Measurements from ENCODE around the gene OBP2A. TPM values are rescaled to one million over a fixed set of nuclear protein-coding genes. Genes with fewer than 3 reads are reported as not detected.

OBP2A gene
- total and polyA plus RNA-seq, 8 donors = not detected

DNA sequence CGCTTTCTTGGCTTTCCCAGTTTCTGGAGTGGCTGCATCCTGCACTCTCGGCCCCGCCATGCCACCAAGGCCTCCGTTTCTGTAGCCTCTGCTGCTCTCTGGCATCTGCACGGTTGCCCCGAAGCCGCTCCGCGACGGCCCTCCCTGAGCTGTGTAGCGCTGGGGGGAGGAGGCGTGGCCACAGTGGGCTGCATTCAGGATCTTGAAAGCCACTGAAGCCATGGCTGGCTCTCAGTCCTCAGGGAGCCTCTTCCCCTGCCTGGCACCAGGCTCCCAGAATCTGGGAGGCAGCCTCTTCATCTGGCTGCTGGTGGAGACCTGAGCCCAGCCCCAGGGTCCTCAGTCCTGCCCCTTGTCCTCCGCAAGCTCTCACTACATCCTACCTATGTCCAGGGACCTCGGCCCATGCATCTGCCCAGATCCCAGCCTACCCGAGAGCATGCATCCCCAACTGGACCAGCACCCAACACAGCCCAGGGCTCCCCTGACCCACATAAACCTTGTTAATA lies 40.7 kb downstream of the OBP2A start:
- DNase-seq = no peak
- 45 to 60% methylated on average over 14 to 15 of the region's 15 CpGs for WGBS, 2 donors
- TF ChIP-seq, protein P1, sequence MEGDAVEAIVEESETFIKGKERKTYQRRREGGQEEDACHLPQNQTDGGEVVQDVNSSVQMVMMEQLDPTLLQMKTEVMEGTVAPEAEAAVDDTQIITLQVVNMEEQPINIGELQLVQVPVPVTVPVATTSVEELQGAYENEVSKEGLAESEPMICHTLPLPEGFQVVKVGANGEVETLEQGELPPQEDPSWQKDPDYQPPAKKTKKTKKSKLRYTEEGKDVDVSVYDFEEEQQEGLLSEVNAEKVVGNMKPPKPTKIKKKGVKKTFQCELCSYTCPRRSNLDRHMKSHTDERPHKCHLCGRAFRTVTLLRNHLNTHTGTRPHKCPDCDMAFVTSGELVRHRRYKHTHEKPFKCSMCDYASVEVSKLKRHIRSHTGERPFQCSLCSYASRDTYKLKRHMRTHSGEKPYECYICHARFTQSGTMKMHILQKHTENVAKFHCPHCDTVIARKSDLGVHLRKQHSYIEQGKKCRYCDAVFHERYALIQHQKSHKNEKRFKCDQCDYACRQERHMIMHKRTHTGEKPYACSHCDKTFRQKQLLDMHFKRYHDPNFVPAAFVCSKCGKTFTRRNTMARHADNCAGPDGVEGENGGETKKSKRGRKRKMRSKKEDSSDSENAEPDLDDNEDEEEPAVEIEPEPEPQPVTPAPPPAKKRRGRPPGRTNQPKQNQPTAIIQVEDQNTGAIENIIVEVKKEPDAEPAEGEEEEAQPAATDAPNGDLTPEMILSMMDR (IDR thresholded peaks at IDR 0.05) = no peak
- H3K36me3 ChIP-seq = no peaks in the 10 kb centered on the region
- H3K27me3 ChIP-seq = no peaks in the 10 kb centered on the region
- no peaks in the 10 kb centered on the region for H3K4me1 ChIP-seq
- no peak overlapping the region for H3K27ac ChIP-seq
- H3K4me3 ChIP-seq = no peak overlapping the region
- FAIRE-seq = no peak
- ATAC-seq = no peak
- no peaks in the 10 kb centered on the region for H3K9me3 ChIP-seq
- intact Hi-C loops (cut with DNase I) = no loop called here

DNA sequence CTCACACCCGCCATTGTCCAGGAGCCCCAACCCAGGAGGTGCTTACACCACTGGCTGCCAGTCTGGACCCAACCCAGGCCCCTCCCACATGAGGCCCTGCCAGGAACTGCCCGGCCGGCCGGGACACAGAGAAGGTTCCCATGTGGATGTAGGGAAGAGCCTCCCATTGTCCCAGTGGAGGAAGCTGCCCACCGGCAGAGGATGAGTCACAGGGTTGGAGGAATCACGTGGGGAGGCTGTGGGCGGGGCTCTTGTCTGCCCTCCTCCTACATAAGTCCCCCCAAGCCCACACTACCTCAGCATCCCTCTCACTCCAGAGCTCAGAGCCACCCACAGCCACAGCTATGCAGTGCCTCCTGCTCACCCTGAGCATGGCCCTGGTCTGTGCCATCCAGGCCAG lies 41.7 kb downstream of the OBP2A start:
- DNase-seq = no peak
- Histone ChIP-seq H3K36me3 (no peaks in the 10 kb centered on the region), H3K4me3 (no peak overlapping the region), H3K27ac (no peak overlapping the region), H3K9me3 (no peaks in the 10 kb centered on the region), H3K4me1 (no peaks in the 10 kb centered on the region), H3K27me3 (no peaks in the 10 kb centered on the region)
- no peak for FAIRE-seq
- intact Hi-C loops (cut with DNase I) = no loop called here
- 13% methylated on average over 7 of the region's 7 CpGs; no CpG with 5 or more reads in 1 of the 2 donors for WGBS, 2 donors
- TF ChIP-seq, protein P1 (IDR thresholded peaks at IDR 0.05) = no peak
- ATAC-seq = no peak

DNA sequence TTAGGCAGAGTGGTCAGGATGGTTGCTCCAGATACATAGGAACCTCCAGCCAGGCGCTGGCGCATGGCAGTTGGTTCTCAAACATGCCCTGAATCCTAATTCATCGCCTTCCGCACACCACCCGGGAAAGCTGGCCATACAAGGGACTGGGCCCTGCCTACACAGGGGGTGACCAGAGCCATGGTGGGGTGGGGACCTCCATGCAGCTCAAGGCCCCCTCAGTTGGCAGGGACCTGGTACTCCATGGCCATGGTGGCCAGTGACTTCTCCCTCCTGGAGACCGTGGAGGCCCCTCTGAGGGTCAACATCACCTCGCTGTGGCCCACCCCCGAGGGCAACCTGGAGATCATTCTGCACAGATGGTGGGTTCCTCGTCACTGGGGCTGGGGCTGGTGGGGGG lies 42.4 kb downstream of the OBP2A start:
- H3K4me3 ChIP-seq = no peak overlapping the region
- 78 to 81% methylated on average over 9 of the region's 9 CpGs for WGBS, 2 donors
- no peaks in the 10 kb centered on the region for H3K27me3 ChIP-seq
- no peak for DNase-seq
- FAIRE-seq = no peak
- H3K36me3 ChIP-seq = no peaks in the 10 kb centered on the region
- intact Hi-C loops (cut with DNase I) = no loop called here
- TF ChIP-seq, protein P1 (IDR thresholded peaks at IDR 0.05) = no peak
- H3K27ac ChIP-seq = no peak overlapping the region
- H3K9me3 ChIP-seq = no peaks in the 10 kb centered on the region
- H3K4me1 ChIP-seq = no peaks in the 10 kb centered on the region
- ATAC-seq = no peak

DNA sequence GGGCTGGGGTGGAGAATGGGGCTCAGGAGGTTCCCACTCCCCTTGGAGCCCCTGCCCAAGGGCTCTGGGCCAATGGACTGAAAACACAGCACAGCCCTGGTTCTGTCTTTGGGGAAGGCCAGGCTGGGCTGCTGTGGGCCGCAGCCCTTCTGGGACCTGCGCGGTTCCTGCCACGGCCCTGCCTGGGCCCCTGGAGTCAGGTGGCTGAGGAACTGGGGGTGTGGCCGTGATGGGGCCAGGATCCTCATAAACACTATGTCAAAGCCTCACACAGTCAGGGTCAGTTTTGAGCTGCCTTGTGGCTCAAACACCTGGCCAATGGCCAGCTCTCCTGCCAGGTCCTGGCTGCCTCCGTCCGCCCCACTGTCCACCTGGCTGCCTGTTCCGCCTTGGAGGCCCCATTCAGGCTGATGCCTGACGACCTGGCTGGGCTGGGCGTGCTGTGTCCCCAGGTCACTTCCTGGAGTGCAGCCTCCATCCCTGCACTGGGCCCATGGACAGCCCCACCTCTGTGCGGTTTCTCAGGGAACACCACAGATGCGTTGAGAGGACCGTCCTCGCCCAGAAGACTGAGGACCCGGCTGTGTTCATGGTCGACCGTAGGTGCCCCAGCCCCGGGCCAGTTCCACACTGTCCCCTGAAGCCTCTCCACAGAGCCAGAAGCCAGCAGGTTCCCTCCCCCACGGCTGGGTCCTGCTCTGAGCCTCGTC lies 43.1 kb downstream of the OBP2A start:
- Histone ChIP-seq H3K4me1 (no peaks in the 10 kb centered on the region), H3K27ac (no peak overlapping the region), H3K4me3 (no peak overlapping the region), H3K9me3 (no peaks in the 10 kb centered on the region), H3K36me3 (no peaks in the 10 kb centered on the region), H3K27me3 (no peaks in the 10 kb centered on the region)
- no peak for FAIRE-seq
- ATAC-seq = no peak
- TF ChIP-seq, protein P1 (IDR thresholded peaks at IDR 0.05) = no peak
- intact Hi-C loops (cut with DNase I) = no loop called here
- 64 to 81% methylated on average over 20 of the region's 20 CpGs for WGBS, 2 donors
- no peak for DNase-seq

Measured in pancreas (tissue), 10 donors.